NCI-H345 treated with DMSO at 0.1 percent for 48 hours (cell line): ENCODE data around the gene SGCE.

ENCODE experiments used
- DNase-seq: peaks from one replicate; lab custom pipeline; 2025; ENCODE audit not compliant: unreplicated experiment; lab: John Stamatoyannopoulos, UW

The SGCE gene

DNA sequence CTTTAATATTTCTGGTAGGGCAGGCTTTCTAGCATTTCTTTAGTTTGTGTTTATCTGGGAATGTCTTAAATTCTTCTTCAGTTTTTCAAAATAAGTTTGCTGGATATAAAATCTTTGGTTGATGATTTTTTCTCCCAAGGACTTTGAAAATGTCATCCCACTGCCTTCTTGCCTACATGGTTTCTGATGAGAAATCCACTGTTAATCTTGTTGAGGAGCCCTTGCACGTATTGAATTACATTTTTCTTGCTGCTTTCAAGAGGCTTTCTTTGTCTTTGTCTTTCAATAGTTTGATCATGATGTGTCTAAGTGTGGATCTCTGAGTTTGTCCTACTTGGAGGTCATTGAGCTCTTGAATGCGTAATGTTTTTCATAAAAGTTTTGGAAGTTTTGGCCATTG is 80.3 kb downstream of the SGCE start:
- DNase-seq: no peak

GRCh38 chr7:94571816-94572215 is 84.1 kb downstream of the SGCE start:
- no peak for DNase-seq

GRCh38 chr7:94567396-94567795 is 88.5 kb downstream of the SGCE start:
- DNase-seq: no peak

DNA sequence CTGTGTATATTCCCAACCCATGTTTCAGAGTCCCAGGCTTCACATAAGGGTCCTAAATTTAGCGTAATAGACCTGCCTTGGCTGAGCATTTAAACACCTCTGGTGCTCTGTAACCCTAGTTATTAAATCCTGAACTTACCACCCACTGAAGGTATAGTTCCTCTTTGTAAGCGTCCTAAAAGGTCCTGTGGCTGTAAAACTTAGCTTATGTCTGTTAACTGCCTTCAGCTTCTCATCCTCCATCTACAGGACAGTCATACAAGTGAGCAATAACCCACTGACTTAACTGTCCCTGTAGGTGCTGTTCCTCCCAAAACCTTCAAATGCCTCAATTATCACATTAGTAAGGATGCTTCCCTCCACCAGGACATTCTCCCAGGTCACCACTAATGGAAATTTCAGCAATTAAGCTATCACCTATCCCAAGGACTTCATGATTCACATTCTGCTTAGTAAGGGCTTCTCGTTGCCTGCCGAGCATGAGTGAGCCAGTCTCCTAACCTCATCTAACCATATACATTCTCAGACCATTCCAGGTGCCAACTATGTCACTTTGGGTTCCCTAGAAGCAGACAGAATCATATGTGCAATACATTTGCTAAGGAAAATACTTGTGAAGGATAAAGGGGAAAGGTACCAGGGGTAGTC is 90.6 kb downstream of the SGCE start:
- DNase-seq: no peak

DNA sequence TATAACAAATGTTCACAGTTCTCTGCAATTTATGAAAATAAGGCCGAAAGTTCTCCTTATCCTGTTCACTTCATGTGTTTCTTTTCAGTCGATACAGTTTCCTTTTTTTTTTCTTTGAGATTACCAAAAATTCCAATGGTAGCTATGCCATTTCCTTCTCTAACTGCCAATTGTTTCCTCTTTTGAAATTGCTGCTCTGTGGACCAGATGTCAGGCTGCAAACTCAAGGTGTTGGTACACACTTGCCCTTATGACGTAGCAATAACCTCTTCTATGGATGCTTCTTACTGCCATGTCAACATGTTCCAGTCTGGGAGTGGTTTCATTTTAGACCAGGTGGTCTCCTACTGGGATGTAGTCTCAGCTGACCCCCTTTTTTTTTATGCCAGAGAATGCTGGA is 93.4 kb downstream of the SGCE start:
- no peak for DNase-seq

DNA sequence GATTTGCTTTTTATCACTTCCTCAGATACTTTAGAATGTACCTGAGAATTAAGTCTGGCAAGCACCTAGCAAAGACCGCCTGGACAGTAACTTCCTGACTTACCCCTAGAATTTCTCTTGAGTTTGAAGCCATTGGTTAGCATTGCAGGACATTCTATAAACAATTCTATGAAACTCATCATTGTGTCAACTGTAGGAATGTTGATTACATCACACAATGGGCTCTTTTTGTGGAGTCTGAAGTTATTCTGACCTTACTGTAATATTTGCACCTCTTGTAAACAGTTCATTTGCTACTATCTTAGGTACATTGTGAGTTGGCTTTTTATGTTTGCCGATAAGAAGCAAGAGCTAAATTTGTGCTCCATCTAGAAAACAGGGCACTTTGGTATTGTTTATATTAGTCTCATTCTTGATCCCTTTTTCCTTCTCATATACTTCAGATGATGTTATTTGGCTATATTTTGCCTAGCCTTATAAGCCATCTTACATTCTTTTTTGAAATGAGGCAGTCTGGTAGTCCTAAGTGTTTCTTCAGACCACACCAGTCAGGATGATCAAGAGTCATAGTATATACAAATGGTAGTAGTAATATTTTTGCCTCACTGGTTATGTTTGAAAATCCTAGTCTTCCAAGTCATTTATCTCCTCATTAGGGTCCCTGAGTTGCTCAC is 94.0 kb downstream of the SGCE start:
- DNase-seq: no peak

GRCh38 chr7:94559972-94560371 is 96.0 kb downstream of the SGCE start:
- no peak for DNase-seq

- no peak for DNase-seq
Measured at GRCh38 chr7:94557215-94557614, 98.7 kb downstream of the SGCE start.

GRCh38 chr7:94556028-94556427 is 99.9 kb downstream of the SGCE start:
- no peak for DNase-seq

GRCh38 chr7:94547126-94547525 is 108.8 kb downstream of the SGCE start:
- DNase-seq: no peak

GRCh38 chr7:94540428-94540827 is 115.5 kb downstream of the SGCE start:
- no peak for DNase-seq
